CD4-positive, alpha-beta T cell treated with Interferon gamma for 1 hour (primary cell): Measurements from ENCODE around the gene PPP1R12A.
A peak's percentile ranks its signal among the peaks of the same experiment; 100 is the strongest.

ENCODE experiments used
- DNase-seq: peaks from one replicate; pipeline ENCODE4 v3.0.0-alpha.2; 2020

Gene PPP1R12A

GRCh38 chr12:79935624-79936345 is 888 bp upstream of the PPP1R12A start:
- no peak for DNase-seq

DNA sequence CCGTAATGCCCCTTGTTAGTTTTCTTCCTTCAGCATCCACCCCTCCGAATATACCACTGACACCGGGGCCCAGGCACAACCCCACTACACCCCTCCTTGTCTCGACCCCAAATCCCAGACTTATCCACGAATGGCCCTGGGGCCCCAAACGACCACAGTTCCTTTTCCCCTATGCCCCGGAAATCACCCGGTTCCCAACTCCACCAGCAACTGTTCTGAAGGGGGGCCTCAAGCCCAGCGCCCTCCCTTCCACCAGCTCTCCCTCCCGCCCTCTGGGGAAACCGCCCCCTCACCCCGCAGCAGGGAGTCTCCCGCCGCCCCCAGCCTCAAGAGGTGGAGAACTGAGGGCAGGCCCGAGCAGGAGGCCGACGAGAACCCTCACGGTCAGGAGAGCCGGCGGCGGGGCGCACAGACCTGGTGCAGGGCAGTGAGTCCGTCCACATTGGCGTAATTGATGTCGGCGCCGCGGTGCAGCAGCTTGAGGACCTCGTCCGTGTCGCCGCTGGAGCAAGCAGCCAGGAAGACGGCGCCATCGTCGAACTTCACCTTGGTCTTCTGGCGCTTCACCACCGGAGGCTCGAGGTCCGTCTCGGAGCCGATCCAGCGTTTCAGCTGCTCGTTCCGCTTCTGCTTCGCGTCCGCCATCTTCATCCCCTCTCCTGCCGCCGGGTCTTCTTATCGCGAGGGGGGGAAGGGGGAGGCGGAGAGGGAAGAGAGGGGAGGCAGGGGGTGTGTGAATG is 446 bp downstream of the PPP1R12A start:
- peak; percentile 26 for DNase-seq

DNA sequence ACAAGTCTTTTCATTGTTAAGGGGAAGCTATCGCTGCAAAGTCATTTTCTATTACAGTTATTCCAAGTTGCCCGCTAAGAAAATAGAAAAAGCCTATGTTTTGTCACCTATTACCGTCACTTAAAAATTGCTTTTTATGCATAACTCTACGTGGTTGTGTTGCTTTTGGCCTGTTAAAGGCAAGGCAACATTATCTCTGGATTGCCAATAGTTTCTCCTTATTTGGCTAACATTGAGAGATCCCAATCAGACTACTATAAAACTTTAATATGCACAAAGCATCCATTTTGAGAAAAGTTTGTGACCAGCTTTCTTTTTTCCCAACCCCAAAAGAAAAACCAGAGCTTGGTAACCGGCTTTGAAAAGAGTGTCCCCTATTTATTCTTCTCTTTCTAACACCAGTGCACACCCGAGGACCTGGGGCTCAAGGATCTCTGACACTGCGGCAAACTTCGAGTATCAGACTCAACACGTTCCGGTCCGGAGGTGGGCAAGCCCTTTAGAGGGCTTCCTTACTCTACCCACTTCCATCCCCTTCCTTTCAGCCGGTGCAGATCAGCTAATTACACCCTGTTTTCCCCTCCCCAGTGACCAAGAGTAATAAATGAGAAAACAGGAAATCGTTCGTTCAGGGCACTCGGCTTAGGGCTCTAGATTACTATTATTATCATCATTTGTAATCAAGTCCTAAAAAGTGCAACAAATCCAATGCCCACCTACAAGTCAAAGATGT is 1.2 kb downstream of the PPP1R12A start:
- peak; percentile 8 for DNase-seq

- no peak for DNase-seq
Observed at GRCh38 chr12:79933043-79933442, 1.9 kb downstream of the PPP1R12A start.

- DNase-seq = no peak
Observed at GRCh38 chr12:79932357-79932756, 2.5 kb downstream of the PPP1R12A start.

DNA sequence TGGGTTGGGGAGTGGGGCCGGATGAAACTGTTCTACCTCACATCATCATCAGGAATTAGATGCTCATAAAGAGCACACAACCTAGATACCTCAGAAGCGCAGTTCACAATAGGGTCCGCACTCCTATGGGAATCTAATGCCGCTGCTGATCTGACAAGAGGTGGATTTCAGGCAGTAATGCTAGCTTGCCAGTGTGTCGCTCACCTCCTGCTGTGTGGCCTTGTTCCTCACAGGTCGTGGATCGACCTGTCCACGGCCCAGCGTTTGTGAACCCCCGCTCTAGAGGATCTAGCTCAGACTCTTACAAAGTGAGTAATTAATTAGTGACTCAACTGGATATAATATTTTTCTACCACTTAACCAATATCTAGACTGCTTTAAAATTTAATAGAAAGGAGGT is 5.8 kb downstream of the PPP1R12A start:
- DNase-seq = no peak

DNA sequence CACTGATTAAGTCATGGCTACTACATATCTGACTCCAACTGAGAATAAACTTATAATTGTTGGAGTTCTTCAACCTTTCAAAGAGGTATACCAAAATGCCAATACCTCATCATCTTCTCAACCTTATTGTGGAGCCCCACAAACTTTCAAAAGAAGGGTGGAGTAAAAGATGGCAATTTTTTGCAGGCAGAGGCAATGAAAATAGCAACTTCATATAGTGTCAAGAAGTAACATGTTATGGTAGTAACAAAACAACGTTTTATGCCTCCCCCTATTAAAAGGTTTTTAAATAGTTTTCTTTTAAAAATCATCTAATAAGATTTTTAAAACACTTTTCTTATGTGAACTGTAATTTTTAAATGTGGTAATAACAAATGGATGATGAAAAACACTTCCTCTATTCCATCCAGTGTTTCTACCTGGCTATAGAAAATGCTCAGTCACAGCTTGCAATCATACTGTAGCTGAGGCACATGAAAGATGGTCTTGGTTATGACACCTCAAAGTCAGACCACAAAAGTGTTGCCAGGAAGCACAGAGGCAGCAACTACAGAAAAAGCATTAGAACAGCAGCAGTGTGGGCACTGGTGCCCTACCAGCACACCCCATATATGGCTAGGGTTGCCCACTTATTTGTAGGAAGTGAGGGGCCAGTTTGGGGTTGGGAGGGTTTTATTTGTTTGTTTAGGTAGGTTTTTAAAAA is 7.0 kb downstream of the PPP1R12A start:
- peak; percentile 40 for DNase-seq

DNA sequence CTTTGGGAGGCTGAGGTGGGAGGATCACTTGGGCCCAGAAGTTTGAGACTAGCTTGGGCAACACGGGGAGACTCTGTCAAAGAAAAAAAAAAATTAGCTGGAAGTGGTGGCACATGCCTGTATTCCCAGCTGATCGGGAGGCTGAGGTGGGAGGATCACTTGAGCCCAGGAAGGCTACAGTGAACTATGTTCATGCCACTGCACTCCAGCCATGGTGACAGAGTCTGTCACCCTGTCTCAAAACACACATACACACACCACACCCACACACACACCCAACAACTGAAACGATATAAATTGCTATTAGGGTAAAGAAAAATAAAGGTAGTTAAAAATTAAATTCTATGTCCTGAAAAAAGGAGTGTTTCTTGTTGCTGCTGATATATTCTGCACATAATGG is 7.9 kb downstream of the PPP1R12A start:
- DNase-seq = no peak

DNA sequence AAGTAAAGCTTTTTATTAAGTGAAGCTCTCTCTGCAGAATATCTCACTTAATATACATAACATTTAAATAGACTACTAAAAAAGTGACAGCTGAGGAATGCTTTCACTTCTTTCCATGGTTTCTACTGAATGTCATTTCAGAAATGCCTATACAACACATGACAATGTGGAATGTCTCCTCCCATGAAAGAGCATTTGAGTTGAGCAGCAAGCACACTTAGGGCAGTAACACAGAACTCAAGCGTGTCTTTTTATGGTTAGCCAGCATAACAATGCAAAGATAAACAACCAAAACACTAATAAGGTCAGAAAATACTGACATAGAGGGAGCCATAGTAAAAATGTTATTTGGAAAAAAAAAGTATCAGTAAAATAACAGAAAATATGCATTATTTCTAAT is 9.4 kb downstream of the PPP1R12A start:
- no peak for DNase-seq

GRCh38 chr12:79921786-79922185 is 13.1 kb downstream of the PPP1R12A start:
- DNase-seq = no peak

DNA sequence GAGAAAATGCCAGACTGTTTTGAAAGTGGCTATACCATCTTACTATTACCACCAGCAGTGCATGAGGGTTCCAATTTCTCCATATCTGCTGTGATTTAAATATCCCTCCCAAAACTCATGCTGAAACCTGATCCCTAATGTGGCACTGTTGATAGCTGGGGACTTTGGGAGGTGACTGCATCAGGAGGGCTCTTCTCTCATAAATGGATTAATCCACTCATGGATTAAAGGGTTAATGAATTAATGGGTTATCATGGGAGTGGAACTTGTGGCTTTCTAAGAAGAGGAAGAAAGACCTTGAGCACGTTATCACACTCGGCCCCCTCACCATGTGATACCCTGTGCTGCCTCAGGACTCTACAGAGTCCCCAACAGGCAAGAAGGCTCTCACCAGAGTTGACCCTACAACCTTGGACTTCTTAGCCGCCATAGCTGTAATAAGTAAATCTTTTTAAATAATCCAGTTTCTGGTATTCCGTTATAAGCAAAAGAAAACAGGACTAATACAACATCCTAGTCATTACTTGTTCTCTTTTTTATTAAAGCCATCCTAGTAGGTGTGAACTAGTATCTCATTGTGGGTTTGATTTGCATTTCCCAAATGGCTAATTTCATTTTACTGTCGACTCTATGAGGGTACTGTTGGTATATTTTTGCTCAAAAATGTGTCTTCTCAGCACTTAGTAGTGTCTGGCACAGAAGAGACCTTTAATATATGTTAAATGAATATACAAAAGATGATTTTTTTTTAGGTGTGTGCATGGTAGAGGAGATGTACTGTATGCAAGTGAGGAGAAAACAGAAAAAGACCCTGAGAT is 14.3 kb downstream of the PPP1R12A start:
- no peak for DNase-seq

- no peak for DNase-seq
Observed at GRCh38 chr12:79919762-79920161, 15.1 kb downstream of the PPP1R12A start.

GRCh38 chr12:79916826-79917225 is 18.1 kb downstream of the PPP1R12A start:
- no peak for DNase-seq

GRCh38 chr12:79911889-79912656 is 22.8 kb downstream of the PPP1R12A start:
- DNase-seq = no peak

GRCh38 chr12:79908366-79908765 is 26.5 kb downstream of the PPP1R12A start:
- DNase-seq = no peak

DNA sequence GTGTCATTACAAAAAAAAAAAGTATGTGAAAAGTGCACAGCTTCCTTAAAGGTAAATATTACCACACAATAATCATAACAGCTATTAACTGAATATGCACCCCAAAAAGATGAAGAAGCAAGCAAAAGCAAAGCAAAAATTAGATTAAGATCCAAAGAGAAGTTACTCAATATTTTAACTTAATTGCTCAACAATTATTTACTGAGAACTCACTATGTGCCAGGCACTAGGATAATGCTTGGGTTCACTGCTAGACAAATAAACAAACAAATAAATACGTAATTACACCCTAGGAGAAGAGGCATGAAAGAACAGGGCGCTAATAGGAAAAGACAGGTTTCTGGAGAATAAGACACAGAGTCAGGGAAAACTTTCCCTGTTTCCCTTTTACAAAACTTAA is 33.4 kb downstream of the PPP1R12A start:
- DNase-seq = no peak

GRCh38 chr12:79900951-79901350 is 33.9 kb downstream of the PPP1R12A start:
- no peak for DNase-seq

DNA sequence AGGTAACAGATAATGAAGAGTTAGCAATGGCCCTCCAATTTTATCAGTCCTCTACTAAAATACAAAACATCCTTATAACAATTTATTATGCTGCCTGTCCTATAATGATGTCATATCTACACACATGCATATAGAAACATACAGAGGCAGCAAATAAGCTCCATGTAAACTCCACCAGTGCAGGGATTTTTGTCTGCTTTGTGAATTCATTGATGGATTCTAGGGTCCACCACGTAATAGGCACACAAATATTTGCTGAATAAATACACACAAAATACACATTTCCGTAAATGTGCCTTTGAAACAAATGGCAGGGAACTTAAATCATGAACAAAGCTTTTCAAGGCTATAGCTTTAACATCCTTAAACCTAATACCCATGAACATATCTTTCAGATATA is 34.7 kb downstream of the PPP1R12A start:
- DNase-seq = no peak

DNA sequence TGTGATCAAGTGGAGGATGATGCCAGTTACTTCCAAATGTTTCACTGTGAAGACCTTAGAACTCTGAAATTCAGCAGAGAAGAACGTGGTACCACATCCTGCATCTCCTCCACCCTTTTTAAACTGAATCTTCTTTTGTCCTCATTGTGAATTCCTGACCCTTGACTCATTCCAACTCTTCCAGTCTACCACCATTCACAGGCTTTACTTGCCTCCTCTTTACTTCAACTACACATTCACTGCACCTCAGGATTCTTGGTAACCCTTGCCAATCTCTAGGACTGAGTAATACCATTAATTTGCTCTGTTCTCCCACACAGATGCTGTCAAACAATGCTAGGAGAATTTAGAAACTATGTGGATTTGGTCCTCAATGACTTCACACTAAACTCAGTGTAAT is 37.3 kb downstream of the PPP1R12A start:
- no peak for DNase-seq

DNA sequence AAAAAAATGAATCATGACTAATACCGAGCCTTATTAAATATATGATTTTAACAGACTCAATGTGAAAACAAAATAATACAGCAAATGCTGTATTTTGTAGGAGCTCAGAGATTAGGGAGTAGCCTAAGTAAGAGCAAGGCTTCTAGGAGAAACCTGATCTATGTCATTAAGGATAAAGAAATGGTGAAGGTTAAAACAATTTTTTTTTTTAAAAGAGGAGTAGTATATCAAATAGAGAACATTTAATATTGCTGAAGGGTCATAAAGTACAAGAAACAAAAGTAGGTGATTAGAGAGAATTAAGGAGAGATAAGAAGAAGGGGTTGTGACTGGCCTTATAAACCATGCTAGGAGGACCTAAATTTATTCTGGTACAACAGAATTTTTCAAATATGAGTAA is 39.1 kb downstream of the PPP1R12A start:
- no peak for DNase-seq

GRCh38 chr12:79895071-79895470 is 39.8 kb downstream of the PPP1R12A start:
- no peak for DNase-seq
